Calu3 (cell line): ENCODE data around the gene MARCKSL1. TPM values are rescaled to one million over a fixed set of nuclear protein-coding genes. Genes with fewer than 3 reads are reported as not detected.
A peak's percentile ranks its signal among the peaks of the same experiment; 100 is the strongest.

Source experiments
- BruUV-seq: library from RNA; stranded (reverse); fragments of 400-500 nt; replicated peaks from 2 replicates; lab custom pipeline; 2021; lab: Mats Ljungman, UMichigan
- CTCF ChIA-PET: fragments of 300-600 bp; sonication (Branson Sonifier 250); formaldehyde crosslinking; loops from one replicate; lab custom pipeline; 2022; ENCODE audit warnings: antibody characterized with exemption; lab: Charles Lee
- DNase-seq: peaks from one replicate; pipeline ENCODE4 v3.0.0; 2022
- H3K27ac Mint-ChIP-seq: one replicate; pipeline ENCODE4 v1.8.0; 2022; ENCODE audit warnings: mixed read lengths; ENCODE audit not compliant: unreplicated experiment
- H3K27me3 Mint-ChIP-seq: one replicate; pipeline ENCODE4 v1.8.0; 2022; ENCODE audit warnings: mixed read lengths; ENCODE audit not compliant: unreplicated experiment
- H3K36me3 Mint-ChIP-seq: one replicate; pipeline ENCODE4 v1.8.0; 2022; ENCODE audit warnings: mild to moderate bottlenecking, moderate library complexity, mixed read lengths; ENCODE audit not compliant: insufficient read depth, unreplicated experiment
- H3K4me1 Mint-ChIP-seq: one replicate; pipeline ENCODE4 v1.8.0; 2022; ENCODE audit warnings: mild to moderate bottlenecking, low read depth, mixed read lengths; ENCODE audit not compliant: unreplicated experiment
- H3K4me3 Mint-ChIP-seq: one replicate; pipeline ENCODE4 v1.8.0; 2022; ENCODE audit warnings: mild to moderate bottlenecking, low read depth, moderate library complexity, mixed read lengths; ENCODE audit not compliant: unreplicated experiment
- H3K9me3 Mint-ChIP-seq: one replicate; pipeline ENCODE4 v1.8.0; 2022; ENCODE audit warnings: low read depth, mixed read lengths; ENCODE audit not compliant: unreplicated experiment
- CTCF ChIP-seq: fragments of 200-600 bp; IDR thresholded peaks from one replicate; pipeline ENCODE4 v1.8.0; 2022; ENCODE audit warnings: antibody characterized with exemption; ENCODE audit not compliant: unreplicated experiment
- intact Hi-C: fragments of 100-400 bp; cut with micrococcal nuclease; formaldehyde crosslinking; loops from one replicate; pipeline ENCODE4 v1.10.0; 2022; ENCODE audit not compliant: unreplicated experiment
- total RNA-seq: library from RNA; stranded (reverse); gene quantifications from 2 replicates; pipeline ENCODE4 v1.2.3, GENCODE V29; 2022

Gene MARCKSL1
- total RNA-seq, 1 experiment from 2014 or later = 169 TPM

DNA sequence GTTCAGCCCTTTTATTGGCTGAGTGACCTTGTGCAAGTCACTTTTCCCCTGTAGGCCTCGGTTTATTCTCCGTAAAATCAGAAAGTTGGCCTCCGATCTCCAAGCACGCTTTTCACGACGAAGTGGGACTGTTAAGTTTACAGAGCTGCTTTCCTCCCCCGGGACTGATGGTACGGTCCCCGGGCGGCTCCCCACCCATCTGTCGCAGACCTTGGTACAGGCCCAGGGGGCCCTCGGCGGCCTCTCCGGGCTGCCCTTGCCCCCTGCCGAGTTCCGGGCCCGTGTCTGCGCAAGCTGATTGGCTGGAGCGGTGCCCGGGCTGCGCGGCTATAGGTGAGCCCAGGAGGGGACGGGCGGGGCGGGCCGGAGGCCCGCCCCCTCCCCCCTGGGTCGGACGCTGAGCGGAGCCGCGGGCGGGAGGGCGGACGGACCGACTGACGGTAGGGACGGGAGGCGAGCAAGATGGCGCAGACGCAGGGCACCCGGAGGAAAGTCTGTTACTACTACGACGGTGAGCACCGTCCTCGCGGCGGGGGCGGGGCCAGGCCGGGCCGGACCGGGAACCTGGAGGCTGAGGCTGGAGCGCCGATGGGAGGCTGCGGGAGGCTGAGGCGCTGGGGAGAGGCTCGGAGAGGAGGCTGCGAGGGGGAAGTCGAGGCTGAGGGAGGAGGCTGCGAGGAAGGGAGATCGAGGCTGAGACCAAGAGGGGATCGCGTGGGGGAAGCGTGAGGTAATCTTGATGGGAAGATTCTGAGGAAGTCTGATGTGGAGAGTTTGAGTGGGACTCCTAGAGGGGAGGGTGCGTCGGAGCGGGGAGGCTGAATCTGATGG, 44.1 kb downstream of the MARCKSL1 start, which contains the start of gene HDAC1:
Gene HDAC1, plus strand, starts transcription at position 376 of the 831 bp plus-strand sequence. Its CDS starts 87 bp downstream, at position 463.
- no peak for TF ChIP-seq CTCF
- no peaks in the 10 kb centered on the region for H3K9me3 Mint-ChIP-seq
- peak within 1 kb of the TSS; percentile 91 for H3K27ac Mint-ChIP-seq
- H3K27me3 Mint-ChIP-seq = no peaks in the 10 kb centered on the region
- CTCF ChIA-PET = interaction anchor here (0.7 to 1.6 kb wide), 6 partner anchors 24 to 739 kb away, joined by 4 to 7 read pairs (median 5); no protein-coding TSS in a partner anchor
- DNase-seq = peak; percentile 98
- H3K4me3 Mint-ChIP-seq = peak within 1 kb of the TSS; percentile 97
- peaks cover 22% of the 10 kb centered on the region for H3K4me1 Mint-ChIP-seq
- intact Hi-C loops = loop anchor here (10.0 kb wide), 1 partner anchor 47 kb away; the partner anchor contains the start of gene FAM167B
- H3K36me3 Mint-ChIP-seq = peaks cover 42% of the 10 kb centered on the region
- no TSS peak for BruUV-seq

- Mint-ChIP-seq H3K27me3 (no peaks in the 10 kb centered on the region), H3K9me3 (no peaks in the 10 kb centered on the region), H3K27ac (peak overlapping the region; percentile 91), H3K4me1 (peaks cover 15% of the 10 kb centered on the region), H3K4me3 (peak overlapping the region; percentile 97), H3K36me3 (peaks cover 47% of the 10 kb centered on the region)
- no peak for TF ChIP-seq CTCF
- TSS peak; percentile 99 for BruUV-seq
- DNase-seq = no peak
- CTCF ChIA-PET = interaction anchor here (0.7 to 1.6 kb wide), 7 partner anchors 13 to 739 kb away, joined by 4 to 7 read pairs (median 5); no protein-coding TSS in a partner anchor
- intact Hi-C loops = loop anchor here (10.0 kb wide), 1 partner anchor 46 kb away; the partner anchor contains the start of gene FAM167B
Measured at GRCh38 chr1:32291145-32291707, 44.8 kb downstream of the MARCKSL1 start.

GRCh38 chr1:32289256-32289655, 46.8 kb downstream of the MARCKSL1 start:
- Mint-ChIP-seq H3K27ac (no peak overlapping the region), H3K36me3 (peaks cover 37% of the 10 kb centered on the region), H3K27me3 (no peaks in the 10 kb centered on the region), H3K4me3 (no peak overlapping the region), H3K4me1 (peaks cover 8% of the 10 kb centered on the region), H3K9me3 (no peaks in the 10 kb centered on the region)
- CTCF ChIA-PET = no interaction called here
- DNase-seq = no peak
- intact Hi-C loops = no loop called here
- no TSS peak for BruUV-seq
- TF ChIP-seq CTCF = no peak

DNA sequence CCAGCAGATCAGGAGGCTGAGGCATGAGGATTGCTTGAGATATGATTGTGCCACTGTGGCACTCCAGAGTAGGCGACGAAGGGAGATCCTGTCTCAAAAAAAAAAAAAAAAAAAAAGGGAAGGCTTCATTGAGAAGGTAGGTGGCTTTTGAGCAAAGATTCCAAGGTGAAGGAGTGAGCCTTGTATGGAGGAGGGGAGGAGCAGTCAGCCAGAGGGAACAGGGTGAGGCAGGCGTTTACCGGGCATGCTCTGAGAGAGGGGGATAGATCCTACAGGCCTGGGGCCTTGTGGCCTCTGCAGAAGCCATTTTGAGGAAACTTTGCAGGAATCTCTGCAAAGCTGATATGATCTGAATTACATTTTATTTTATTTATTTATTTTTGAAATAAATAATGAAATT, 49.3 kb downstream of the MARCKSL1 start:
- peaks cover 7% of the 10 kb centered on the region for H3K4me1 Mint-ChIP-seq
- intact Hi-C loops = no loop called here
- TF ChIP-seq CTCF = no peak
- DNase-seq = no peak
- H3K4me3 Mint-ChIP-seq = no peak overlapping the region
- no peaks in the 10 kb centered on the region for H3K27me3 Mint-ChIP-seq
- CTCF ChIA-PET = no interaction called here
- BruUV-seq = no TSS peak
- no peaks in the 10 kb centered on the region for H3K9me3 Mint-ChIP-seq
- no peak overlapping the region for H3K27ac Mint-ChIP-seq
- H3K36me3 Mint-ChIP-seq = peaks cover 13% of the 10 kb centered on the region
